Measurements from ENCODE around the gene PDCD7.
"Not testable (repeated sequence)": the region's sequence is repeated elsewhere in the genome, so short reads cannot be mapped to it uniquely, and the experiment has no call there.

The PDCD7 gene

GRCh38 chr15:65115086-65115485 lies 18.5 kb downstream of the PDCD7 start, which contains the start of gene UBAP1L:
TSS of gene UBAP1L (minus strand) at chr15:65115200. CDS start at chr15:65106215, 8,985 bp downstream.
- no peak for DNase-seq

- DNase-seq = no peak
Measured at GRCh38 chr15:65110676-65111292, 22.8 kb downstream of the PDCD7 start.

DNA sequence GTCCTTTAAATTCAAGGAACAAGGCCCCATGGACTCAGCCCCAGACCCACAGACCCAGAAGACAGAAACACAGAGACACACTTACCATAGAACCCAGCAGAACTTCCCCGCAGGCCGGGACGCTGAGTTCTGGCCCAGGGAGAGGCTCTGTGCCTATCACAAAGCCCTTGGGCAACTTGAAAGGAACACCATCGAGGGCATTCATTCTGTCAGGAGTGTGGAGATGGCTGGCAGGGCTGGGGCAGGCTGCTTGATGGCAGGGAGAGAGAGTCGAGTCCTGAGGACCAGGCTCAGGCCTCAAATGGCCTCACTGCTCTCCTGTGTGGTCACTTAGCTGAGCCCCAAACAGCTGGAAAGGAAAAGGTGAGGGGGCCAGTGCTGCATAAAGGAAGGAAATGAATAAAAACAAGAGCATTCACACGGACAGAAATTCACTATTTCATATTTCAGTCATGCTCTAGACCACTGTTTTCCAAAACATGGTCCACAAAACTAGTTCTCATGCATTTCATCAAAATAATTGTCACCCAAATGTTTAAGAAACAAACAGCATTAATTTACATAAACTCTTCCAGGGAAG lies 27.5 kb downstream of the PDCD7 start:
- DNase-seq = no peak

DNA sequence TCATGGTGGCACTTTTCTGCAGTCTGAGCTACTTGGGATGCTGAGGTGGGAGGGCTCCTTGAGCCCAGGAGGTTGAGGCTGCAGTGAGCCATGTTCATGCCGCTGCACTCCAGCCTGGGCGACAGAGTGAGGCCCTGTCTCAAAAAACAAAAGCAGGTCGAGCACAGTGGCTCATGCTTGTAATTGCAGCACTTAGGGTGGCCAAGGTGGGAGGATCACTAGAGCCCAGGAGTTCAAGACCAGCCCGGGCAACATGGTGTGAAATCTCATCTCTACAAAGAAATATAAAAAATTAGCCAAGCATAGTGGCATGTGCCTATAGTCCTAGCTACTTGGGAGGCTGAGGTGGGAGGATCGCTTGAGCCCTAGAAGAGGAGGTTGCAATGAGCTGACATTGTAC lies 28.6 kb downstream of the PDCD7 start:
- DNase-seq = no peak

DNA sequence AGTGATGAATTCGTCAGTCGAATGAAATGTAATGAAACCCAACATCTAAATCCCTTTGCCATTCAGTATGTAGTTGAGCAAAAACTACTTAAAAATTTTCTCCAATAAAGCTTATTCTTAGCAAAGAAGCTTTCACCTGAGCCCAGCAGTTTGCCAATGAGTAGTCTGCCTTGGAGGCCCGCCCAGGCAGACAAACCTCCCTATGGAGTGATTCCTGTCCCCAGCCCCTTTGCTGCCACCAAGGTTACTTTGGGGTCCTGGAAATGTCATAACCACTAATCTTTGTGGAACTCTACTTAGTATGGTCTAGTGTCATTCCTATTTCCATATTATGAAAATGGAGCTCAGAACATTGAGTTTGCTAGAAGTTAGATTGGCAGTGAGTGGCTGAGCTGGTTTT lies 30.7 kb downstream of the PDCD7 start:
- no peak for DNase-seq

GRCh38 chr15:65101891-65102708 lies 31.5 kb downstream of the PDCD7 start:
- DNase-seq = no peak

DNA sequence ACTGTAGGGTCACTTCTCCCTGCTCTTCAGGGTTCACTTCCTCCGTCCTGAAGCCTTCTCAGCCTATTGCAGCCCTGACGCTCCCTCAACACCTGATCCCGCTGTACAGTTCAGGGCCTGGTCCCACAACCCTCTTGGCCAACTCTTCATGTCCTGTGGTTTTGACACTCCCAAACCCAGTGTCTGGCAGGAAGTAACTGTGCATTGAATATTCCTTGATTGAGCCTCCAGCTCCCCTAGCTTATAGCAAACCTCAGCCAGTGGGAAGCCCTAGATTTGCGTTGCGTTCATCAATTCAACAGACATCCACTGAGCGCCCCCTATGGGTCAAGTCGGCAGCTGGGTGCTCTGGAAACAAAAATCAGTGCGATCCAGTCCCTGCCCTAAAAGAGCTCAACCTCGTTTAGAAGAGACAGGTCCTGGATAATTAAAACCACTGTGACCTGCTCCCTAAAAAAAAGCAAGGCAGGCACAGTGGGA lies 32.2 kb downstream of the PDCD7 start:
- peak; percentile 55 for DNase-seq

- DNase-seq = no peak
Measured at GRCh38 chr15:65100442-65100841, 33.2 kb downstream of the PDCD7 start.

GRCh38 chr15:65099801-65100200 lies 33.8 kb downstream of the PDCD7 start:
- DNase-seq = not testable (repeated sequence)

GRCh38 chr15:65099336-65099735 lies 34.3 kb downstream of the PDCD7 start:
- DNase-seq = no peak

DNA sequence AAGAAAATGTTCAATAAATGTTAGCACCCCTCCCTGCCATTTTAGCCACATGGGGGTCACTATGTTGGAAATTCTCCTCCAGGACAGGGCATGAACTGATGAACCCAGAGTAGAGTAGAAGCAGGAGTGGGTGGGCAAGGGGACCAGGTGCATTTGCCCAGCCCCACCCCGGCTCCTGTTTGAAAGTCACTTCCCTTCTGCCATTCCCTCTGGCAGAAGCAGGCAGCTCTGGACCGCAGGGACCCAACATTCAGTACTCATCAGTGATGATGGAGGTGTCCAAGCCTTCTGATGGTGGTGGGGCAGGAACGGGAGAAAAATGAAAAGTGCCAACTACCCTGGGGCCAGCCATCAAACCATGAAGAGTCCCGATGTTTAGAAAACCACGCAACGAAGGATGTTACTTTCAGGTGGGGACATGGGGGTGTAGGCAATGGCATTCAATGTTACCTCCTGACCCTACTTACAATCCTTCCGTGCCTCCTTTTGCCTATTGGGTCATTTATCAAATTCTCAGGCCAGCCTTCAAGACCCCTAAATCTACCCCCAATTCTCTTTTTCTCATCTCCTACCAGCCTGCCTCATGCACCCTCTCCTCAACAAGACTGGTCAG lies 35.9 kb downstream of the PDCD7 start:
- DNase-seq = no peak

GRCh38 chr15:65096481-65097385 lies 36.9 kb downstream of the PDCD7 start:
- DNase-seq = no peak

GRCh38 chr15:65095747-65096104 lies 37.9 kb downstream of the PDCD7 start:
- DNase-seq = no peak

DNA sequence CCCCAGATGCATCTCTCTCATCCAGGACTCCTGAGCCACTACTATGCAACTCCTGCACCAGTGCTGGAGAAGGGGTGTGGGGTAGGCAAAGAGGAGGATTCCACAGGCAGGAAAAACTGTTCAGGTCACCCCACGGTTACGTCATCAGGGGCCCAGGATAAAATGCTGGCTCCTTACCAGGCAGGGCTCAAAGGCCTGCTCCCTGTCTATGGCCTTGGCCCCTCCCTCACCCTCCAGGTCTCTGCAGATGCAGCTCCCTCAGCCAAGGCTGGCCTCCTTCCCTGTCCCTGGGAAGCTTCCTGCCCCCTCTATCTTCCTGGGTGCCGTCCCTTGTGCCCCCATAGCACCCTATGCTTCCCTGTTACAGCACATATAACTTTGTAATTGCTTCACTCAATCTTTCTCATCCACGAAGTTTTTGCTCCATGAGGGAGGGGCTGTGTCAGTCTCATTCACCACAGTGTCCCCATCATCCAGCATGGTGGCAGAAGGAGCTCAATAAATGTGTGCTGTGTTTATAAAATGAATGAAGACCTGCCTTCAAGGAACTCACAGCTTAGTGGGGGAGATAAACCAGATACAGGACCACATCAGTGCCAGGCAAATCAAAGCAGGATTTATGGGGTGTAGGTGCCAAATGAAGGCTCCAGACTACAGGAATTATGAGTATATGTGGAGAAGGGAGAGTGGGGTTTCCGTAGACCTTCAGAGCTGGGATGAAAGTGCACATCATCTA lies 38.4 kb downstream of the PDCD7 start:
- DNase-seq = no peak

GRCh38 chr15:65094294-65094995 lies 39.2 kb downstream of the PDCD7 start:
- no peak for DNase-seq

GRCh38 chr15:65093793-65094170 lies 39.8 kb downstream of the PDCD7 start:
- DNase-seq = not testable (repeated sequence)

DNA sequence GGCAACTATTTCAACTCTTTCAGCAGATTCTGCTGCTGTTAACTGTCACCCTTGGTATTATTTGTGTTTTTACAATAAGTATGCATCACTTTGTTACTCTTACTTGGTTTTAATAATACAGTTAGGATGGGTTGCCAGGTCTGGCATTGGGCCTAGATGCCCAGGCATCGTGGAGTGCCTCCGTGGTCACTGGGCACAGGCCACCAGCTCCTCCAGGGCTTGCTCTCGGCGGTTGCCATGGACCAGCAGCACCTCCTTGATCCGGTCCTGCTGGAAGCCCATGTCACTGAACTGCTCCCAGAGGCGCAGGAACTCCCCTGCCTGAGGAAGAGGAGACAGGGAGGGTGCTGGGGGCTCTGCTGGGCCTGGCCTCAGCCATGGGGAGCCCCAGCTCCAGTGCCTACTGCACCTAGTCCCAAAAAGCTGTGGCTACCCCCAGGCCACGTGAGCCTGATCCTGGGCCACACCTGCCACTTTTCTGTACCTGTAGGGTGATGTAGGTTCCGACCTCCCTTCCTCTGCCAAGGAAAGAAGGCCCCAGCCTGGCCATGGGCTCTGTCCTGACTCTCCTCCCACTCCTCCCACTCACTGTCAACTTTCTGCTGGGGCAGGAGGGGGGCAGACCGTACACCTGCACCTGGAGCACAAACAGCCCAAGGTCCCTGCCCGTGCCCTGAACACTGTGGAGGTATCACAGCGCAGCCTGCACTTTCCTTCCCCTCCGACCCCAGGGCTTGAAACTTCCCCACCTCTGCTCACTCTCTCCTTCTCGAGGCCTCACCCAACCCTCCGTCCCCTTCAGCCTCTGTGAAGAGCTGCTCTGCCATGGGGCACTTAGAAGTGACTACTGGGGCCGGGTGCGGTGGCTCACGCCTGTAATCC lies 40.5 kb downstream of the PDCD7 start:
- no peak for DNase-seq

- DNase-seq = no peak
Measured at GRCh38 chr15:65091946-65092770, 41.5 kb downstream of the PDCD7 start.

GRCh38 chr15:65089206-65089824 lies 44.3 kb downstream of the PDCD7 start:
- no peak for DNase-seq
